Renal cortical epithelial cell (primary cell): Measurements from ENCODE around the gene CRAMP1. TPM values are rescaled to one million over a fixed set of nuclear protein-coding genes. Genes with fewer than 3 reads are reported as not detected.
A peak's percentile ranks its signal among the peaks of the same experiment; 100 is the strongest.
"Not testable (repeated sequence)": the region's sequence is repeated elsewhere in the genome, so short reads cannot be mapped to it uniquely, and the experiment has no call there.

Source experiments
- DNase-seq: peaks from one replicate; pipeline ENCODE4 v3.0.0-alpha.2; 2011; ENCODE audit warnings: low read depth
- total RNA-seq: library from RNA; depleted of rRNA; stranded (reverse); fragments of >200 nt; gene quantifications from 2 replicates; pipeline ENCODE4 v1.2.3, GENCODE V29; 2014

The CRAMP1 gene, protein sequence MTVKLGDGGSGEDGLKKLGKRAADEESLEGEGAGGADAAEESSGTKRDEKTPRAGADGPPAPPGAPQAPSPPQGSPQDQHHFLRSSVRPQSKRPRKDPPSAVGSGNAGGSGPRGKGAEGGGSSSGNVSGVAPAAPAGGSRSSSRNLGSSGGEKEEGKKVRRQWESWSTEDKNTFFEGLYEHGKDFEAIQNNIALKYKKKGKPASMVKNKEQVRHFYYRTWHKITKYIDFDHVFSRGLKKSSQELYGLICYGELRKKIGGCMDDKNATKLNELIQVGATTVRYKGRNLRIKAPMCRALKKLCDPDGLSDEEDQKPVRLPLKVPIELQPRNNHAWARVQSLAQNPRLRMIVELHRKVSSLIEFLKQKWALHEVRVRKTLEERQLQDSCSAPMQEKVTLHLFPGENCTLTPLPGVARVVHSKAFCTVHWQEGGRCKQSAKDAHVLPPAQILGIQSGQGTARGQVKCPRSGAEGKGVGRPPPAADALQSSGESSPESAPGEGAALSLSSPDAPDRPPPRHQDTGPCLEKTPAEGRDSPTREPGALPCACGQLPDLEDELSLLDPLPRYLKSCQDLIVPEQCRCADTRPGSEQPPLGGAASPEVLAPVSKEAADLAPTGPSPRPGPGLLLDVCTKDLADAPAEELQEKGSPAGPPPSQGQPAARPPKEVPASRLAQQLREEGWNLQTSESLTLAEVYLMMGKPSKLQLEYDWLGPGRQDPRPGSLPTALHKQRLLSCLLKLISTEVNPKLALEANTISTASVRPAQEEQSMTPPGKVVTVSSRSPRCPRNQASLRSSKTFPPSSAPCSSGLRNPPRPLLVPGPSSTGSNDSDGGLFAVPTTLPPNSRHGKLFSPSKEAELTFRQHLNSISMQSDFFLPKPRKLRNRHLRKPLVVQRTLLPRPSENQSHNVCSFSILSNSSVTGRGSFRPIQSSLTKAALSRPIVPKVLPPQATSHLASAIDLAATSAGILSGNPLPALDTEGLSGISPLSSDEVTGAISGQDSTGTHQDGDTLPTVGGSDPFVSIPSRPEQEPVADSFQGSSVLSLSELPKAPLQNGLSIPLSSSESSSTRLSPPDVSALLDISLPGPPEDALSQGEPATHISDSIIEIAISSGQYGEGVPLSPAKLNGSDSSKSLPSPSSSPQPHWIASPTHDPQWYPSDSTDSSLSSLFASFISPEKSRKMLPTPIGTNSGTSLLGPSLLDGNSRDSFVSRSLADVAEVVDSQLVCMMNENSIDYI (N-terminal part only)
- 4.9 and 14.2 TPM in 2 replicates for total RNA-seq

GRCh38 chr16:1612320-1613111, at the start of gene CRAMP1:
TSS of gene CRAMP1 (plus strand) at chr16:1612360. CDS start at chr16:1614640, 2,280 bp downstream.
- DNase-seq, result no peak

- DNase-seq, result no peak
Observed at GRCh38 chr16:1563786-1564185, 48.4 kb upstream of the CRAMP1 start.

- DNase-seq, result no peak
Observed at GRCh38 chr16:1564325-1564724, 47.8 kb upstream of the CRAMP1 start.

GRCh38 chr16:1565083-1565805, 46.9 kb upstream of the CRAMP1 start:
- no peak for DNase-seq

DNA sequence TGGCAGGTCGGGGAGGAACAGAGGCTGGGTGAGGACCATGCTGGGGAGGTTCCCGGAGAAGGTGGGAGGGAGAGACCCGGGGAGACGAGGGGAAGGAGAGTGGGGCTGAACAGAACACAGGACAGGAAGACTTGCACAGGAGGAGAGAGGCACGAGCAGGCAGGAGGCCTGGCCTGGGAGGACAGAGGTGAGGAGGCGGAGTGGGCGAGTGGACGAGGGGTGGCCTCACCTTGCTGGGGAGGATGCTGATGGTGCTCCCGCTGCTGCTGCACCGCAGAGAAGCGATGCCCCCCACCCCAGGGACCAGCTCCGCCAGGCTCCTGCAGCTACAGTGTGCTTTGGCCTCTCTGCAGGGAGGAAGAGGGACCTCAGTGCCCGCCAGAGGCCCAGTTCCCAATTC, 44.2 kb upstream of the CRAMP1 start:
- DNase-seq, result no peak

GRCh38 chr16:1571012-1571671, 41.0 kb upstream of the CRAMP1 start:
- DNase-seq, result no peak

GRCh38 chr16:1572673-1573072, 39.5 kb upstream of the CRAMP1 start:
- peak; percentile 16 for DNase-seq

GRCh38 chr16:1573301-1573700, 38.9 kb upstream of the CRAMP1 start:
- no peak for DNase-seq

- no peak for DNase-seq
Observed at GRCh38 chr16:1575578-1575977, 36.6 kb upstream of the CRAMP1 start.

- DNase-seq, result no peak
Observed at GRCh38 chr16:1579214-1579613, 32.9 kb upstream of the CRAMP1 start.

DNA sequence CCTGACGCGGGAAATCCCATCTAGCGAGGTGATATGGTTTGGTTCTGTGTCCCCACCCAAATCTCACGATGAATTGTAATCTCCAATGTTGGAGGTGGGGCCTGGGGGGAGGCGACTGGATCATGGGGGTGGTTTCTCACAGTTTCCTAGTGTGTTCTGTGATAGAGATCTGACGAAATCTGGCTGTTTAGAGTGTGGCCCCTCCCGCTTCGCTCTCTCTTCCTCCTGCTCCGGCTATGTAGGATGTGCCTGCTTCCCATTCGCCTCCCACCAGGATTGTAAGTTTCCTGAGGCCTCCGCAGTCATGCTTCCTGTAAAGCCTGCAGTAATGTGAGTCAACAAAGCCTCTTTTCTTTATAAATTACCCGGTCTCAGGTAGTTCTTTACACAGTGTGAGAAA, 31.9 kb upstream of the CRAMP1 start:
- no peak for DNase-seq

DNA sequence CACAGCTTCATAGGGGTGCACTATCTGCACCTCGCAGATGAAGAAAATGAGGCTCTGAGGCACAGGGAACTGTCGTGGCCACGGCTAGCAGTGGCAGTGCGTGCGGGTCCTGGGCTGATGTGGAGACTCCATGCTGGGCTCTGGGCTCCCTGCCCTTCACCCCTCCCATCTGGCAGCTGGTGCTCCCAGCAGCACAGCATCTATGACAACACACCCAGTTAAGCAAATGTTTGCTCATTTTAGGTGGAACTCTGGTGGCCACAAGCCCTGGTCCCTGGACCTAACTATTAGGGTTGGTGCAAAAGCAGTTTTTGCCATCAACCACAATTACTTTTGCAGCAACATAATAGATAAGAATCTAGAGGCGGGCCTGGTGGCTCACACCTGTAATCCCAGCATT, 31.2 kb upstream of the CRAMP1 start:
- no peak for DNase-seq

DNA sequence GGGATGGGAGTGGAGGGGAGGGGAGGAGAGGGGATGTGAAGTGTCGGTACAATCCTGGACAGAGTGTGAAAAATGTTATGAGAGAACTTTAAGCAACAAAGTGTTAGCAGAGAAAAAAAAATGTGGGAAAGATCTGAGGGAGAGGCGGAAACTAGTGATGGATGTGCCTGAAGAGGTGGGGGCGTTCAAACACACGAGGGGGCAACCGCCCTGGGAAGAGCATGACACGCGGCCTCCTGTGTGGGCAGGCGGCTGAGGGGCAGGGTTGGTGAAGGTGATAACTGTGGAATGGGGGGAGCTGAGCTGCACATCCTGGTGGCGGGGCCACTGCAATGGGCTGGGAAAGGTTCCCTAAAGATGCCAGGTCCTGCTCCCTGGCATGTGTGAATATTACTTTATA, 30.4 kb upstream of the CRAMP1 start:
- DNase-seq, result no peak

GRCh38 chr16:1583180-1583579, 29.0 kb upstream of the CRAMP1 start:
- DNase-seq, result no peak

DNA sequence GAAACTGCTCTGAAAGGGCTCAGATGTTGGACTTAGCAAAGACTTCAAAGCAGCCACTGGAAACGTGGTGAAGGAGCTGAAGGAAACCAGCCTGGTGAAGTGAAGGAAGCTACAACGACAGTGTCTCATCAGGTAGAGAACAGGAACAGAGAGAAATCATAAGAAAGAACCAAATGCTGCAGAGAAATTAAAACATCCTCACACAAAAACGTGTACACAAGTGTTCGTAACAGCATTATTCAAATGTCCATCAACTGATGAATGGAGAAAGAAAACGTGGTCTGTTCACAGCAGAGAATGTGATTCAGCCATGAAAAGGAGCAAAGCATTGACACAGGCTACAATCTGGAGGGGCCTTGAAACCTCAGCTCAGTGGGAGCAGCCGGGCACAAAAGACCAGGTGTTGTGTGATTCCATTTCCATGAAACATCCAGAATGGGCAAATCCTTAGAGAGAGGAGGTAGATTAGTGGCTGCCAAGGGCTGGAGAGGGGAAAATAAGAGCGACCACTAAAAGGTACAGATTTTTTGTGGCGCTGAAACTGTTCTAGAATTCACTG, 27.2 kb upstream of the CRAMP1 start:
- no peak for DNase-seq

DNA sequence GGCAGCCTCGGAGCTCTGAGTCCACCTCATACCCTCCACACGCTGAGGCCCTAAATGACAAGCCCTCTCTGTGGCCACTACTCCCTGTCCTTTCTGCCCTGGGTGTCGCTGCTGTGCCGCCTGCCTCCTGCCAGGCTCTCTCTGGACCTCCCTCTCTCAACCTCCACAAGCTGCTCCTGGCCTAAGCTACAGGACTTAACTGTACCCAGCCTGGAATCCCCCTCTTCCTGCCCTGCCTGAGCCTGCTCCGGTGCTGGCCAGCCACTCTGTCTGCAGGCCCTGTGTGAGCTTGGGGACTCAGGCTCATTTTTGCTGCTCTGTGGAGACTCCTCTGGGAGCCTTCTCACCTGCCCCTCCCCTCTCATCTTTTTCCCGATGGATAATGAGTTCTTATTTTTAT, 21.8 kb upstream of the CRAMP1 start:
- no peak for DNase-seq

- DNase-seq, result no peak
Observed at GRCh38 chr16:1590930-1591705, 21.0 kb upstream of the CRAMP1 start.

GRCh38 chr16:1592446-1592845, 19.7 kb upstream of the CRAMP1 start:
- DNase-seq, result no peak

DNA sequence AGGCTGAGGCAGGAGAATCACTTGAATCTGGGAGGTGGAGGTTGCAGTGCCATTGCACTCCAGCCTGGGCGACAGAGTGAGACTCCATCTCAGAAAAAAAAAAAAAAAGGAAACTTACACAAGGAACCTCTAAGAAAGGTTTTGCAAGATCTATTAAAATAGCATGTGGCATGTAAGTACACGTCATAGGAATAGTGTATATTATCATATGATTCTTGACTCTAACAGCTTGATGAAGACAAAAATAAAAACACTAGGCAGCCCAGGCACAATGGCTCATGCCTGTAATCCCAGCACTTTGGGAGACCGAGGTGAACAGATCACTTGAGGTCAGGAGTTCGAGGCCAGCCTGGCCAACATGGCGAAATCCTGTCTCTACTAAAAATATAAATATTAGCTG, 16.6 kb upstream of the CRAMP1 start:
- DNase-seq, result not testable (repeated sequence)
